Vagina (tissue), 2 donors: ENCODE measurements around the gene ANKHD1.

ENCODE experiments used
- POLR2A ChIP-seq, 2 donors: fragments of 450-650 bp; IDR thresholded peaks; one replicate each; pipeline ENCODE4 v1.6.1; 2017; ENCODE audit warnings: antibody characterized with exemption in 2 of 2, mild to moderate bottlenecking in 2 of 2, moderate library complexity in 2 of 2
- POLR2AphosphoS5 ChIP-seq, 2 donors: sonication (generic); formaldehyde crosslinking; IDR thresholded peaks; one replicate each; pipeline ENCODE4 v1.9.0; 2017; ENCODE audit warnings: antibody characterized with exemption in 2 of 2, mild to moderate bottlenecking in 2 of 2, low read depth in 1 of 2; ENCODE audit not compliant: insufficient read depth in 1 of 2
- TF ChIP-seq, protein P1 (sequence below), 3 experiments: fragments of 450-650 bp in 2 of 3; fragments of 200-600 bp in 1 of 3; sonication (generic) in 1 of 3; IDR thresholded peaks; one replicate each; pipeline ENCODE4 v1.5.1; 2017 to 2019; ENCODE audit warnings: antibody characterized with exemption in 3 of 3, mild to moderate bottlenecking in 2 of 3, moderate library complexity in 2 of 3

DNA sequence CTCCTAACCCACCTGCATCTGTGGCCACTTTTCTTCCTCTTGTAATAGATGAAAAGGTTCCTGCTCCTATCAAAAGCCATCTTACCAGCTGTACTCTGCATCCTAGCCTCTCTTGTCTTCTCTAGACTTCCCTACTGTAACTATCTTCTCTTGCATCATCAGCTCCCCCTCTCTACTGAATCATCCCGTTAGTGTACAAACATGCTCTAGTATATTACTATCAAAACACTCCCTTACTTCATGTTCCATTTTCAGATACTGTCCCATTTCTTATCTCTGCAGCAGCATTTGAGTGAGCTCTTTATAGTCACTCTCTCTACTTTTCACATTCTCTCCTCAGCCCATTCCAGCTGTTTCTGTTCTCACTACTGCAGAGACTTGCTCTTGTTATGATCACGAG lies 152.8 kb downstream of the ANKHD1 start:
- no peak for TF ChIP-seq POLR2A (IDR thresholded peaks at IDR 0.05)
- TF ChIP-seq, protein P1, sequence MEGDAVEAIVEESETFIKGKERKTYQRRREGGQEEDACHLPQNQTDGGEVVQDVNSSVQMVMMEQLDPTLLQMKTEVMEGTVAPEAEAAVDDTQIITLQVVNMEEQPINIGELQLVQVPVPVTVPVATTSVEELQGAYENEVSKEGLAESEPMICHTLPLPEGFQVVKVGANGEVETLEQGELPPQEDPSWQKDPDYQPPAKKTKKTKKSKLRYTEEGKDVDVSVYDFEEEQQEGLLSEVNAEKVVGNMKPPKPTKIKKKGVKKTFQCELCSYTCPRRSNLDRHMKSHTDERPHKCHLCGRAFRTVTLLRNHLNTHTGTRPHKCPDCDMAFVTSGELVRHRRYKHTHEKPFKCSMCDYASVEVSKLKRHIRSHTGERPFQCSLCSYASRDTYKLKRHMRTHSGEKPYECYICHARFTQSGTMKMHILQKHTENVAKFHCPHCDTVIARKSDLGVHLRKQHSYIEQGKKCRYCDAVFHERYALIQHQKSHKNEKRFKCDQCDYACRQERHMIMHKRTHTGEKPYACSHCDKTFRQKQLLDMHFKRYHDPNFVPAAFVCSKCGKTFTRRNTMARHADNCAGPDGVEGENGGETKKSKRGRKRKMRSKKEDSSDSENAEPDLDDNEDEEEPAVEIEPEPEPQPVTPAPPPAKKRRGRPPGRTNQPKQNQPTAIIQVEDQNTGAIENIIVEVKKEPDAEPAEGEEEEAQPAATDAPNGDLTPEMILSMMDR (IDR thresholded peaks at IDR 0.05): no peak
- no peak for TF ChIP-seq POLR2AphosphoS5 (IDR thresholded peaks at IDR 0.05; ENCODE audit: insufficient read depth in 1 of 2, low read depth in 1 of 2)
